ENCODE measurements around the gene USH1C.

USH1C gene

DNA sequence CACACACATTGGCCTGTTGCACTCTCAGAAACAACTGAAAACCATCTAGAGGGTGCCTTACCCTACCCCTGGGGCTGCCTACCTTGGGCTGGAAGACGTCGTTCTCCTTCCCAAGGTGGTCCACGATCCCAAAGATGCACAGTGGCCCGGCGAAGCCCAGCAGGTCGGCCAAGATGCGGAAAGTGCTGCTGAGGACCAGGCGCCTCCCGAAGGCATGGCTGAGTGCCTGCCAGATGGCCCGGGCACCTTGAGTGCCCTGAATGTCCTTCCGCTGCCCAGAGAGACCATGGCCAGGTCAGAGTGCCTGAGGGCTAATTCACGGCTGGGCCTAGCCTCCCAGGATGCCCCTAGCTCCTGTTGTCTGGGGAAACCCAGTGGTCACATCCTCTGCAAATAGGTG is 83.8 kb downstream of the USH1C start:
- DNase-seq, result no peak

DNA sequence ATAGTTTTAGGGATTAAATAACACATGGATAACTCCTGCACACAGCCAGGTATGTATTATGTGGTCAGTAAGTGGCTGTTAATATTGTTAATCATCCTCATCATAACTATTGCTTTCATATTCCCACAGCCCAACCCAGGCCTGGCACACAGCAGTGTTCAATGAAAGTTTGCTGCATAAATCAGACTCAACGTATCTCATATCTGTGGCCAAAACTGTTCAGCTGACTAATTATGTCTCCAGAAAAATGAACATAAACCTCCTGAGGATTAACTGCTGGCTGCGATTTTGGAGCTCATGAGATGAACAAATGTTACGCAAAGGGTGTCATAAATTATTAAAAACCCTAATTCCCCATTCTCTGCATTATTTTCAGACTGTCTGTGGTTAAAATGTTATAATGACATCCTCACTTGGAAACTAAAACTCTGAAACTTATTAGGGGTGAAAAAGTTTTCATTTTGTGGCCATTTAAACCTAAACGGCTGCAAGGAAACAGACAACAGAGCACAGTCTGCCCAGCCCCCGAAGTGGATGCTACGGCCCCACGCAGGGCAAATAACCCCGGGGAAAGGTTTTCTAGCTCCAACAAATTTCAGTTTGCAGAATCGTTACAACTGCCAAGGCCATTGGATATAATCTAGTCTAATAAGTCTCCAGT is 84.8 kb downstream of the USH1C start:
- DNase-seq, result no peak

DNA sequence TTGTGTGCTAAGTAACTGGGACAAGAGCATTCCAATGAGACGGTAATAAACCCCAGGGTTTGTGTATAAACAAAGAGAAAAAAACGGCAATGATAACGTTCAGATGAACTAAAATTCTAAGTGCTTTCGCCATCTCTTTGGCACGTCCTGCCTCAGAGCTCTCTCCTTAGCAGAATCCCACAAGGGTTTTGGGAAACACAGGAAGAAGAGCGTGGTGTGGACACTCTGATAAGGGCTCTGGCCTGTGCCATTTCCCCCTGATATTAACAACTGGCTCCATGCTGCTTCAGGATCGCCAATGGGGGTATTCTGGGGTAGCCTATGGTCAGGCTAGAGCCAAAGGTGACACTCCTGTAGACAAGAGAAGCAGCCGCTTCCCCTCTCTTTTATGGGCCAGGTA is 85.9 kb downstream of the USH1C start:
- no peak for DNase-seq

DNA sequence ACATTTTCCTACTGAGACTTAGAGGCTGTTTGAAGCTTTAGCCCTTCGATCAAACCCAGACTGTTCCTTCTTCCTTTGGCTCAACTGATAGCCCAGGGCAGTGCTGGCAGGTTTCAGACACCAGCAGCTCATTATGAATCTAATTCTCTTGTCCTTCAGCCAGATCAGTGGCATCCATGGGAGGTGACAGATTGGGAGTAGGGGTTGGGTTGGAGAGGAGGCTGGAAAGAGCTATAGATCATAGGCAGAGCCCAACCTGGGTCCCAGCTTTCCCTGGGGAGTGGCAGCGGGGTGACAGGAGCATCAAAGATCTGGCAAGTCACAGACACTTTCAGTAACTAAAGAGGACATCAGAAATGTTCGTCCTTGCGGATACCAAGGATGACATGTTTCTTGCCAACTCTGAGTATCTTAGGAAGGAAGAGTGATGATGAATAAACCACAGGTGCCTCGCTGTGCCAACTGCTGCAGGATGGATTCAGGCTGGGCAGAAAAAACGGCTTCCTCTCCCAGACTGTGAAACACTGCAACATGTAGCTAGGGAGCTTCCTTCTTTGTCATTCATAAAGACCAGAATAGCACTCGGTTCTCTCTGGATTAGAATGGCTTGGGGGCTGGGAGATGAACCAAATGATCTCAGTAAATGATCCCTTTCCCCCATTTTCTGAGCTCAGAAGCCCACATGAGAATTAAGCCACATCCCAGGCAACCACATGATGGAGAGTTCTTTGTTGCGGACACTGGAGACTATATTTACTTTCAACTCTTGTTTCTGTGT is 86.6 kb downstream of the USH1C start:
- no peak for DNase-seq

DNA sequence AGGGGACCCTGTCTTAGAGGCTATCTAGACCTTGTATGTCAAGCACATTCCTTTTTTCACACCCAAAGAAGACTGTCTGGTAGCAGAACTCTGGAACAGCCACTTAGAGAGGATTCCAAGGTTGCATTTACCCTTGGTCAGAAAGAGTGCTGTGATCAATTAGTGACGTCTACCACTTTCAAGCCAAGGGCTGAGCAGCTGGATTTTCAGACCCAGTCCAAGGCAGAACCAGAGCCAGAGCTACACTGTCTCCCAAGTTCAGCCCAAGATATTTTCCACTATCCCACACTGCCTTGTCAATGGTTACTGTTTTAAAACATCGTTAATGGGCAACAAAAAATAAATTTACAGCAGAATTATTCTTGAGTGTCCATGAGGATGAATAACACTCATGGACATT is 91.5 kb downstream of the USH1C start:
- no peak for DNase-seq

DNA sequence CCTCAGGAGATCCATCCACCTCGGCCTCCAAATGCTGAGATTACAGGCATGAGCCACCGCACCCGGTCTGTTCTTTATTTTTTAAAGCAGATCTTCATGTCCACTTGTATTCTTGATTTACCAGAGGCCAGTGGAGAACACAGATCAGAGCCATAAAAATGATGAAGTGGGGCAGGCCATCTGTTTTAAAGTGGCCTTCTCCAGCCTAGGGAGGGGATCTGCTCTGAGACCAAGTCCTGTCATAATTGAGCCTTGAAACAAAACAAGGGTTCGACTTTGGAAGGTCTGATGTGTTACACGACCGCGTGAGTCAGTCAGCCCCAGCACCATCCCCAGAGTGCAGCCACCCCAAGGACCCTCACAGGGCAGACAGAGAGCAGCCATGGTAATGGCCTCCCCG is 95.1 kb downstream of the USH1C start:
- no peak for DNase-seq

DNA sequence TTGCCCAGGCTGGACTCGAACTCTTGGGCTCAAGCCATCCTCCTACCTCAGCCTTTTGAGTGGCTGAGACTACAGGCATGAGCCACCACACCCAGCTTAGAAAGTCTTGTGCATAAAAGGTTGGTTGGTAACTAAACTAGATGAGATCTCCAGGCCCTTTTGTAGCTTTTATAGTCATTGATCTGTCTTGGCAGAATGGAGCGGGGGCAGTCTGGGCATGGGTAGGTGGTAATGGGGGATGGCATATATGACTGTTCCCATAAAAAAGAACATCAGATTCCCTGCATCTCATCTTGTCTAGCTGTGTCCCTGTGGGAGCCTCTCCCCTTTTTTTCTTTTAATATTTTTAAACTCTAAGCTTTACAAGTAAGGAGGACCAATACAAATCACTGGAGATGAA is 97.7 kb downstream of the USH1C start:
- DNase-seq, result no peak

DNA sequence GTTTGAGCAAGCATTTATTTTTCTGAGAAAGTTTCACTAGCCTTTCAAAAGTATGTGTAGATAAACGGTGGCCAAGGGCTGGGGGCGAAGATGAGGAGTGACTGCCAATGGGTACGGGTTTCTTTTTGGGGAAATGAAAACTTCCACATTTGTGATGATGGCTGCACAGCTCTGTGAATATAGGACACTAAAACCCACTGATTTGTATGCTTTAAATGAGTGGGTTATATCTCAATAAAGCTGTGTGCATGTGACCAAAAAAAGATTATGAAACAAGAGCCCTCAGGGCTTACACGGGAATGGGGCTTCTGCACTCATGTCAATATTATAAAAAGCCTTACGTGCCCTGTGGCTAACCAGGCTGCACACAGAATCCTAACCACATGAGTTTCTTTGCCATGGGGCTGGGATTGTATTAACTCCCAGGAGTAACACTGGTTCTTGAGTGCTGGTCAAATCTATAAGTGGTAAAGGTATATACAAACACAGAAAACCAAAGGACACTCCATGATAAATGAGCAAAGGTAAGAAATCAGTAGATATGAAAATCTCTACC is 98.9 kb downstream of the USH1C start:
- no peak for DNase-seq

DNA sequence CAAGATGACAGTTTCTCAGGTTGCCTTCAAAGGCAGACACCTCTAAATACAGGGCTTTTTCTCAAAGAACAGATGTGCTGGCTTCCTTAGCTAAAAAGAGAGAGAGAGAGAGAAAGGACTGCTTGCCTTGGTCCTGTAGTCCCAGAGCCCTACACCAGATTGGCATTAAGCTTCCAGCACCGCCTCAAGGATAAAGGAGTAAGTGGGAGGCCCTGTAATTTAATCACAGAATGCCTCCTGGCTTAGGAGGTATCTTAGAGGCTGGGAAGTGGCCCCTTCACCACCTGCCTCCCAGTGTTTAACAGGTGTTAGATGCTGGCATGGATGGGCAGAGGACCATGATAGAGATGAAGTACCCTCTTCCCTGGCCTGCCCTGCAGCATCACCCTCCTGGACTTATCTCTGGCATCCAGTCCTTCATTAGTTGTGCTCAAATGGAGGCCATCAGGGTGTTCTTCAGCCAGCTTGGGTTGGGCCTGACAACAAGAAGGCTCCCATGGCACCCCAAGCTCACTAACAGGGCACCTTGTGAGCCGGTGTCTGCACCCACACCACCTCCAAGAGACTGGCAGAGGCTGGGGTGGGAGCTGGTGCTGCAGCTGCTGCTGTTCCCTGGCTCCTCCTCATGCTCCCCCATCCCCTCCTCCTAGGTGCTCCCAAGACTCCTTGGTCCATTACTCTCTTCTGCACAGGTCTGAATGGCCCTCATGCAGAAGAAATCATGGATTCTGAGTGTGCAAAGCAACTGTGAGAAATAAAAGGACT is 100.1 kb downstream of the USH1C start:
- DNase-seq, result no peak
